GF-D8 (cell line): ENCODE results near the gene STARD3.
"Not testable (repeated sequence)": the region's sequence is repeated elsewhere in the genome, so short reads cannot be mapped to it uniquely, and the experiment has no call there.

ENCODE experiments used
- DNase-seq: peaks from one replicate; lab custom pipeline; 2025; lab: John Stamatoyannopoulos, UW

Gene STARD3

GRCh38 chr17:39636927-39637736, at the start of gene STARD3:
STARD3 (plus strand) TSS chr17:39637144; CDS start chr17:39653532, 16,388 bp downstream.
- peak; percentile 67 for DNase-seq

- DNase-seq: not testable (repeated sequence)
Measured at GRCh38 chr17:39590180-39590579, 46.8 kb upstream of the STARD3 start.

- DNase-seq: no peak
Measured at GRCh38 chr17:39591958-39592954, 44.7 kb upstream of the STARD3 start.

- no peak for DNase-seq
Measured at GRCh38 chr17:39593371-39593770, 43.6 kb upstream of the STARD3 start.

GRCh38 chr17:39595294-39595693, 41.6 kb upstream of the STARD3 start:
- no peak for DNase-seq

GRCh38 chr17:39595928-39596510, 40.9 kb upstream of the STARD3 start:
- no peak for DNase-seq

- no peak for DNase-seq
Measured at GRCh38 chr17:39596543-39597267, 40.2 kb upstream of the STARD3 start.

- no peak for DNase-seq
Measured at GRCh38 chr17:39597372-39598046, 39.4 kb upstream of the STARD3 start.

GRCh38 chr17:39598047-39598481, 38.9 kb upstream of the STARD3 start:
- no peak for DNase-seq

GRCh38 chr17:39598630-39599003, 38.3 kb upstream of the STARD3 start:
- DNase-seq: no peak

GRCh38 chr17:39599004-39599664, 37.8 kb upstream of the STARD3 start:
- DNase-seq: no peak

- no peak for DNase-seq
Measured at GRCh38 chr17:39599665-39600231, 37.2 kb upstream of the STARD3 start.

GRCh38 chr17:39600288-39600996, 36.5 kb upstream of the STARD3 start:
- no peak for DNase-seq

- DNase-seq: no peak
Measured at GRCh38 chr17:39600997-39601597, 35.8 kb upstream of the STARD3 start.

- no peak for DNase-seq
Measured at GRCh38 chr17:39601758-39602532, 35.0 kb upstream of the STARD3 start.

- DNase-seq: no peak
Measured at GRCh38 chr17:39602533-39603303, 34.2 kb upstream of the STARD3 start.

GRCh38 chr17:39603304-39604016, 33.5 kb upstream of the STARD3 start:
- no peak for DNase-seq
